A549 treated with AZD9567 at 1 μM for 4 hours (cell line): ENCODE results near the gene SOD2. TPM values are rescaled to one million over a fixed set of nuclear protein-coding genes. Genes with fewer than 3 reads are reported as not detected.

Experiments used
- total RNA-seq: library from RNA; stranded (reverse); fragments of 200-300 nt; extraction: Qiagen RNA extraction; gene quantifications from 5 replicates; pipeline ENCODE4 v1.2.3, GENCODE V29; 2022; ENCODE audit not compliant: insufficient read depth

The SOD2 gene
- total RNA-seq, result 159 to 210 TPM (median 201 TPM) in 5 replicates

DNA sequence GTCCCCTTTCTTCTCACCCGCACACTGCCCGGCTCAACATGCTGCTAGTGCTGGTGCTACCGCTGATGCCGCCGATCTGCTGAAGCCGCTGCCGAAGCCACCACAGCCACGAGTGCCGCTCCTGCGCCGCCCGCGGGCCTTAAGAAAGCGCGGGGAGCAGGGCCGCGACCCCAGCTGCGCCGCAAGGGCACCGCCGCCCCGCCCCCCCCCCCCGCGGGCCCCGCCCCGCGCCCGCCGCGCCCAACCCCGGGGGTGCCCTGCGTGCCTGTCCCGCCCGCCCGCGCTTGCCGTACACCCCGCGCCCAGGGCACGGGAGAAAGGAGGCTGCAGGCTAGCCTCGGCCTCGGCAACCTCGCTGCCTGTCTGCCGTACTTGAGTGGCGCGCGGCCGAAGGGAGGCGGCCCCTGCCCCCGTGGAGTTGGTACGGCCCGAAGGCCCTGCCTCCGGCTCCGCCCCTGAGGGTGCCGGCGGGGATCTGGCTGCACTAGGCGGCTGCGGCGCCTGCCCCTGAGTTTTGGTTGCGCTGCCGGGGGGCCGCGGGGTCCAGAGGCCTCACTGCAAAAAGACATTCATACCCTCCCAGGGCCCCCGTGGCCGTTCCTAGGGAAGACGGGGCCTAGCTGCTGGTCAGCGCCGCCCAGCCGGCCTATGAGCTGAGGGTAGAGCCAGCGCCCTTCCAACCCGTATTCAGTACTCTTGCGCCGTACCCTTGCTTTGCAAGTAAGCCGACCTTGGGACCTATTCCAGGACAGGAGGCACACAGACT, at the start of gene SOD2:
Gene SOD2 (minus strand): TSS at position 114 of the 766 bp plus-strand sequence. CDS start 74 bp downstream, at position 40.

DNA sequence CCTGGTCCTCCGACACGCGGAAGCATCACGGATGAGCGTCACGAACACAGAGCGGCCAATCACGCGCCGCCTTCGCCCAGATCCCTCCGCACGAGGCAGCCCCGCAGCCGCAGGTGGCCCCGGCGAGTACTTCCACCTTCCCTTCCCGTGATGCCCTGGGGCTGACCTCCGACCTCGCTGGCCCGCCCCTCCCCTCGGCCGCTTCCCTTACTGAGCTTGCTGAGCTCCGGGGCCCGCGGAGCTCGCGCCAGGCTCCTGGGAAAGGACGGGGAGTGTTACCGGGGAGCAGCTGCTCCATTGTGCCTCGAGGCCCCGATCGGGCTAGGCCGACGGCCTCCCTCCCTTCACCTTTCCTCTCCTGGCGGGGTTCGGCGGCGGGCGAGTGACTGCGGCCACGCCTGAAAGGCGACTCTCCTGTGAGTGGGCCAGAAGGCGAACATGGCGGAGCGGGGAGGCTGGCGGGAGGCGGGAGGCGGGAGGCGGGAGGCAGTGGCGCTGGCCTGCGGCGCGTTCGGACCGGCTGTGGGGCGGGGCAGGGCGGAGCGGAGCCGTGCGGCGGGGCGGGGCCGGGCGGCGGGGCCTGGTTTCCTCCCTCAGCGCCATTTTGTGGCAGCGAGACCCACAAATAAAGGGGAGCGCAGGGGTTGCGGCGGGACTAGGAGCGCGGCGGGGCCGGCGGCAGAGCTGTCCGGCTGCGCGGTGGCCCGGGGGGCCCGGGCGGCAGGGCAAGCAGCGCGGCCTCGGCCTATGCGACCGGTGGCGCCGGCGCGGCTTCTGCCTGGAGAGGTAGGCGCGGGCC, 34.1 kb upstream of the SOD2 start, which contains the start of gene WTAP:
Gene WTAP (plus strand): TSS at position 589 of the 799 bp plus-strand sequence. CDS start 8,760 bp downstream, outside the sequence.

Other genes starting within 250 kb of the SOD2 start
- gene WTAP, start 34.3 kb upstream of the SOD2 start, total RNA-seq, result 67.3 to 72.6 TPM (median 68.2 TPM) in 5 replicates
- 25.5 to 32.1 TPM (median 28.6 TPM) in 5 replicates for gene ACAT2, start 68.8 kb upstream of the SOD2 start, total RNA-seq
- 217 to 239 TPM (median 230 TPM) in 5 replicates for gene TCP1, start 96.4 kb upstream of the SOD2 start, total RNA-seq
- 69.6 to 93.8 TPM (median 82.6 TPM) in 5 replicates for gene MRPL18, start 97.2 kb upstream of the SOD2 start, total RNA-seq
- gene PNLDC1, start 107.0 kb upstream of the SOD2 start, total RNA-seq, result 0.05 to 0.08 TPM (median 0.06 TPM) in 3 of 5 replicates, not detected in the others
- gene MAS1, start 197.7 kb upstream of the SOD2 start, total RNA-seq, result not detected in 5 replicates